ENCODE measurements around the gene SOAT2.

SOAT2 gene

DNA sequence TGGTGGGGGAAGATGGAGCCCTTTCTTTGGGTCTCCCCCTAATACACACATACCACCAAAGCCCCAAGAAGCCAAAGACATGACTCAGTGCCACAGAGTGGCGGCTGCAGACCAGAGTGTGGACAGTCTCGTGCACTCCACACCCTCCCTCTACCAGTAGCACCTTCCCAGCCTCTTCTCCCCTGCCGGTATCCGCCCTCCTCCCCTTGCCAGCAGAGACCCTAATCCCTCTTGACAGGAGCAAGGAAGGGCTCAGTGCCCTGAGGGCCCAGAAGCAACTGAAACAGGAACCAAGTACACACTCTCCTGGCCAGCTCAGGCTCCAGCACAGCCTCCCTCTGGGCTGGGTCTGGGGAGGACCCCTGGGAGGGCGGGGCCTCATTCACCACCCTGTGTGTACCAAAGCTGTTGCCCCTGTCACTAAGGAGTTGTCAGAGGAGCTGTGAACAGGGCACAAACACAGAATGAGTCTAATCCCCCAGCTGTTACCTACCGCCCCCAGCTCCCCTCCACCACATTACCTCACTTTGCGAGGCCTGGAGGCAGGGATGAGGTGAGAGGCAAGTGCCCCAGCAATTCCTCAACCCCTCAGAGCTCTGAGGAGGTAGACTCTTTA is 32.3 kb upstream of the SOAT2 start:
- no peak for DNase-seq (ENCODE audit: low spot score)

GRCh38 chr12:53071591-53072551 is 31.4 kb upstream of the SOAT2 start:
- in situ Hi-C loops (cut with MboI; ENCODE audit: low pct_unique_long_range_greater_than_20kb, low sequenced_read_pairs, unreplicated experiment) = no loop called here
- no peak for DNase-seq (ENCODE audit: low spot score)
- no peak for TF ChIP-seq CTCF (IDR thresholded peaks at IDR 0.05; ENCODE audit: extremely low read depth, insufficient read depth, missing control alignments)

More for the DNA sequence above, 32.3 kb upstream of the SOAT2 start:
- no peak for TF ChIP-seq CTCF (IDR thresholded peaks at IDR 0.05; ENCODE audit: extremely low read depth, insufficient read depth, missing control alignments)
- in situ Hi-C loops (cut with MboI; ENCODE audit: low pct_unique_long_range_greater_than_20kb, low sequenced_read_pairs, unreplicated experiment) = no loop called here

GRCh38 chr12:53073881-53074280 is 29.4 kb upstream of the SOAT2 start:
- in situ Hi-C loops (cut with MboI; ENCODE audit: low pct_unique_long_range_greater_than_20kb, low sequenced_read_pairs, unreplicated experiment) = no loop called here
- no peak for DNase-seq (ENCODE audit: low spot score)
- TF ChIP-seq CTCF (IDR thresholded peaks at IDR 0.05; ENCODE audit: extremely low read depth, insufficient read depth, missing control alignments) = no peak

DNA sequence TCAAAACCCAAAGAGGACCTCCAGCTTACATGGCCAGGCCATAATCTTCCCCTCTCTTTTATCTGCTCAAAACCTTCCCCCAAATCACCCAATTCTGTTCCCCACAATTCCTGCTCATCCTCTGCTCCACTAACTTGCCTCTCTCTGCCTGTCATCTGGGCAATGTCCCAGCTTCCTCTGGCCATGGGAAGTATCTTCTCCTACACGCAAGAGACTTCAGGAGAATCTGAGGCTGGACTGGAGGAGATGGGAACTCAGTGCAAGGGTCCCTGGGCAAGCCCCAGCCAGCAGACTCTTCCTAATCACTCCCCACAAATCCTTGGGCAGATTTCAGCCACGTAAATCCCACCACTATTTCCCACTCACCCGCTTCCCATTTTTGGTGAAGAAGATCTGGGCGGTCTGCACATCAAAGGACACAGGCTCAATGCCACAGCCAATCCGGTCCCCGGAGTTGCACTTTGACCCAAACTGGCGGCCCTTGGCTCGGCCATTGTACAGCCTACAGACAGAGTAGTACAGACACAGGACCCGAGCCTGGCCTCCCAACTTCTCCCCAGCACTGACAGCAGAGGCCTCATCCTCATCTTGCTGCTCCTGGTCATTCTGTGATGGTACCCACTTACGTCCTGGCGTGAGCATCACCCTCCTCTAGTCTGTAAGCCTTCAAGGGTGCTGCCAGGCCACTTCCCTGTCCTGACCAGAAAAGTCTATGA is 28.8 kb upstream of the SOAT2 start:
- in situ Hi-C loops (cut with MboI; ENCODE audit: low pct_unique_long_range_greater_than_20kb, low sequenced_read_pairs, unreplicated experiment) = no loop called here
- no peak for TF ChIP-seq CTCF (IDR thresholded peaks at IDR 0.05; ENCODE audit: extremely low read depth, insufficient read depth, missing control alignments)
- no peak for DNase-seq (ENCODE audit: low spot score)

DNA sequence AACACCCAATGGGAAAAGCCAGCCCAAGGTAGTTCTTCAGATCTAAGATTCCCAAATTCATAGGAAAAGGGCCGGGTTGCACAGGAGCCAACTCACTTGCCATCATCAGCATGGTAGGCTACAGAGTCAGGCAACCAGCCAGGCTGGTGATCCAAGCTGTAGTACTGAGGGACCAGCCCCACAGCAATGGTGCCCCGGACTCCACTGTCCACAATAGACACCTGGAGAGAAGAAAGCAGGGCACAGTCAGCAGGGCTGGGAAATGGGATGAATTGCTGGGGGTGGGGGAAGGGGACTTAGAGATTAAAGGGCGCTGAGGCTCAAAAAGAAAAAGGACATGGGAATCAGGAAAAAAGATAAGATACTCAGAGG is 28.3 kb upstream of the SOAT2 start:
- in situ Hi-C loops (cut with MboI; ENCODE audit: low pct_unique_long_range_greater_than_20kb, low sequenced_read_pairs, unreplicated experiment) = no loop called here
- DNase-seq (ENCODE audit: low spot score) = no peak
- no peak for TF ChIP-seq CTCF (IDR thresholded peaks at IDR 0.05; ENCODE audit: extremely low read depth, insufficient read depth, missing control alignments)

- no peak for DNase-seq (ENCODE audit: low spot score)
- no peak for TF ChIP-seq CTCF (IDR thresholded peaks at IDR 0.05; ENCODE audit: extremely low read depth, insufficient read depth, missing control alignments)
- in situ Hi-C loops (cut with MboI; ENCODE audit: low pct_unique_long_range_greater_than_20kb, low sequenced_read_pairs, unreplicated experiment) = no loop called here
Observed at GRCh38 chr12:53076461-53076860, 26.8 kb upstream of the SOAT2 start.

Data from GM13977 (cell line).